Keratinocyte (primary cell): ENCODE results near the gene CFHR3. TPM values are rescaled to one million over a fixed set of nuclear protein-coding genes. Genes with fewer than 3 reads are reported as not detected.
A peak's percentile ranks its signal among the peaks of the same experiment; 100 is the strongest.
"Not testable (repeated sequence)": the region's sequence is repeated elsewhere in the genome, so short reads cannot be mapped to it uniquely, and the experiment has no call there.

Experiments
- DNase-seq: peaks from one replicate; pipeline ENCODE4 v3.0.0-alpha.2; 2011; ENCODE audit warnings: low read depth, missing footprints, low spot score
- FAIRE-seq: peaks from 2 replicates; lab custom pipeline; 2011; peaks lifted over from hg19 to GRCh38; lab: Jason Lieb, UNC
- H2AFZ ChIP-seq: 2 replicates; pipeline ENCODE4 v1.6.0; 2012; ENCODE audit warnings: low read length, control low read depth, inconsistent platforms; ENCODE audit not compliant: control insufficient read depth
- H3K27ac ChIP-seq: 2 replicates; pipeline ENCODE4 v1.5.1; 2011; ENCODE audit warnings: low read length; ENCODE audit not compliant: control insufficient read depth, insufficient read depth
- H3K27me3 ChIP-seq: 3 replicates; pipeline ENCODE4 v1.6.0; 2011; ENCODE audit warnings: low read length; ENCODE audit not compliant: control insufficient read depth, insufficient read depth; ENCODE audit errors: extremely low read depth
- H3K36me3 ChIP-seq, 2 experiments: 2 replicates in 1 of 2; 3 replicates in 1 of 2; pipeline ENCODE4 v1.5.1; 2011; ENCODE audit warnings: low read length in 2 of 2, mild to moderate bottlenecking in 1 of 2; ENCODE audit not compliant: control insufficient read depth in 2 of 2, insufficient read depth in 2 of 2; ENCODE audit errors: extremely low read depth in 1 of 2
- H3K4me1 ChIP-seq: 3 replicates; pipeline ENCODE4 v1.5.1; 2011; ENCODE audit warnings: low read length; ENCODE audit not compliant: control insufficient read depth, insufficient read depth; ENCODE audit errors: extremely low read depth
- H3K4me2 ChIP-seq: 3 replicates; pipeline ENCODE4 v1.6.0; 2011; ENCODE audit warnings: low read depth, low read length; ENCODE audit not compliant: control insufficient read depth, insufficient read depth; ENCODE audit errors: extremely low read depth
- H3K4me3 ChIP-seq, 3 experiments: fragments of 200-600 bp in 1 of 3; sonication (generic) in 1 of 3; 2 replicates in 2 of 3; 3 replicates in 1 of 3; pipeline ENCODE4 v1.5.1; 2011 to 2016; ENCODE audit warnings: low read length in 3 of 3, mild to moderate bottlenecking in 3 of 3, control low read depth in 2 of 3, inconsistent platforms in 1 of 3, low read depth in 1 of 3, mixed read lengths in 1 of 3, mixed run types in 1 of 3, moderate library complexity in 1 of 3; ENCODE audit not compliant: control insufficient read depth in 2 of 3, insufficient read depth in 2 of 3; ENCODE audit errors: extremely low read depth in 1 of 3
- H3K79me2 ChIP-seq: 2 replicates; pipeline ENCODE4 v1.6.0; 2012; ENCODE audit warnings: low read length; ENCODE audit not compliant: control insufficient read depth, insufficient read depth
- H3K9ac ChIP-seq: 3 replicates; pipeline ENCODE4 v1.6.0; 2011; ENCODE audit warnings: low read length; ENCODE audit not compliant: control insufficient read depth, insufficient read depth; ENCODE audit errors: extremely low read depth
- H3K9me1 ChIP-seq: 3 replicates; pipeline ENCODE4 v1.6.0; 2011; ENCODE audit warnings: low read length; ENCODE audit not compliant: control insufficient read depth, insufficient read depth; ENCODE audit errors: extremely low read depth
- H3K9me3 ChIP-seq: 2 replicates; pipeline ENCODE4 v1.5.1; 2012; ENCODE audit warnings: low read depth, low read length; ENCODE audit not compliant: control insufficient read depth
- H4K20me1 ChIP-seq: 3 replicates; pipeline ENCODE4 v1.6.0; 2011; ENCODE audit warnings: low read length; ENCODE audit not compliant: control insufficient read depth, insufficient read depth; ENCODE audit errors: extremely low read depth
- CTCF ChIP-seq, 3 experiments: IDR thresholded peaks in 1 of 3; conservative IDR thresholded peaks in 1 of 3; optimal IDR thresholded peaks in 1 of 3; 2 replicates in 2 of 3; 3 replicates in 1 of 3; pipeline versions ENCODE3 to v1.5.1; 2011; ENCODE audit warnings: low read length in 3 of 3, mild to moderate bottlenecking in 3 of 3, moderate library complexity in 2 of 3, control low read depth in 1 of 3, inconsistent platforms in 1 of 3; ENCODE audit not compliant: insufficient read depth in 2 of 3; ENCODE audit errors: extremely low read depth in 1 of 3
- dilution Hi-C: fragments of 300-500 bp; cut with MboI; formaldehyde crosslinking; loops from one replicate; pipeline ENCODE4 v1.7.0; 2020; ENCODE audit warnings: low sequenced_read_pairs; ENCODE audit not compliant: extremely low pct_ligation_motif_present
- polyA plus RNA-seq, 5 experiments: library from polyadenylated mRNA; depleted of rRNA in 3 of 5; stranded (reverse) in 3 of 5; stranded (forward) in 1 of 5; unstranded in 1 of 5; fragments of >200 nt; gene quantifications; 1 replicate in 1 of 5; 2 replicates in 3 of 5; 3 replicates in 1 of 5; pipeline versions ENCODE4 v1.2.1 to v1.2.3, GENCODE V29; 2011 to 2012; ENCODE audit warnings: missing spikeins in 2 of 5, low read depth in 1 of 5, low replicate concordance in 1 of 5

CFHR3 gene
- polyA plus RNA-seq, 1 donor (not counting 4 experiments of a cell fraction or from before 2014, with no cell fraction given) = not detected

GRCh38 chr1:196743244-196743643 lies 31.4 kb upstream of the CFHR3 start:
- H3K27ac ChIP-seq, DNase-seq, dilution Hi-C loops, H3K27me3 ChIP-seq, H3K36me3 ChIP-seq, H3K9me3 ChIP-seq, H4K20me1 ChIP-seq, H3K9ac ChIP-seq, H3K4me2 ChIP-seq, FAIRE-seq, H3K9me1 ChIP-seq, H2AFZ ChIP-seq, H3K79me2 ChIP-seq, H3K4me3 ChIP-seq, H3K4me1 ChIP-seq: not testable (repeated sequence)
- TF ChIP-seq CTCF (optimal IDR thresholded peaks at IDR 0.05 in 1 of 3, IDR thresholded peaks at IDR 0.05 in 1 of 3, conservative IDR thresholded peaks at IDR 0.05 in 1 of 3; ENCODE audit: extremely low read depth in 1 of 3, insufficient read depth in 2 of 3, low read length in 3 of 3) = peak in 1 of 3 experiments; percentile 25

GRCh38 chr1:196765019-196765740 lies 9.5 kb upstream of the CFHR3 start:
- H3K27ac ChIP-seq, H3K9ac ChIP-seq, H3K79me2 ChIP-seq, FAIRE-seq, H3K4me2 ChIP-seq, H3K36me3 ChIP-seq, H4K20me1 ChIP-seq, H3K9me1 ChIP-seq, dilution Hi-C loops, H3K4me3 ChIP-seq, H3K4me1 ChIP-seq, H3K27me3 ChIP-seq, H2AFZ ChIP-seq, H3K9me3 ChIP-seq, DNase-seq: not testable (repeated sequence)

DNA sequence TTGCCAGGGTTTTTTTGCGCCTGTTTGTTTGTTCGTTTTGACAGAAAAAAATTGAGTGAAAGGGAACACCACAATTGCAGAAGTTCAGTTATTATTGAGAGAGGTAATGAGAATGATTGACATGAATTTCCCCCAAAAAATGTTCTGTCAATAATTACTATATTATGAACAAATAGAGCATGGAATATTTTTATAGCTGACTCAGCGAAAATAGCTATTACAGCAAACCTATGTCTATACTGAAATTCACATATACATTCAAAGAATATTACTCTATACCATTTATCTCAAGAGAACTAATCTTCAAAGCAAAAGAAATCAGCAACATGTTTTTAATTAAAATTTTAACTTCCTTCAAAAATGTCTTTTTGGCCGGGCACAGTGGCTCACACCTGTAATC lies 4.8 kb upstream of the CFHR3 start:
- H3K27ac ChIP-seq, H3K9me3 ChIP-seq, DNase-seq, H3K4me2 ChIP-seq, H3K36me3 ChIP-seq, H3K9me1 ChIP-seq, H3K4me3 ChIP-seq, dilution Hi-C loops, H2AFZ ChIP-seq, H4K20me1 ChIP-seq, H3K79me2 ChIP-seq, H3K4me1 ChIP-seq, FAIRE-seq, H3K27me3 ChIP-seq, H3K9ac ChIP-seq: not testable (repeated sequence)
